ENCODE data around the gene TDRD7.

TDRD7 gene

GRCh38 chr9:97384406-97385262 lies 27.3 kb upstream of the TDRD7 start:
- CTCF ChIA-PET, result interaction anchor here (0.7 to 6.5 kb wide), 7 partner anchors 12 to 528 kb away, joined by 3 to 80 read pairs (median 4); no protein-coding TSS in a partner anchor
- no peak overlapping the region for H3K27ac ChIP-seq (ENCODE audit: extremely low read depth, low read depth, low read length)

More at GRCh38 chr9:97384406-97385262, 27.3 kb upstream of the TDRD7 start:
- Histone ChIP-seq H3K4me1 (ENCODE audit: control insufficient read depth, insufficient read depth, low read length) (no peaks in the 10 kb centered on the region), H3K36me3 (ENCODE audit: control insufficient read depth in 2 of 2, insufficient read depth in 1 of 2, low read length in 2 of 2) (no peaks in the 10 kb centered on the region), H3K4me3 (ENCODE audit: low read depth, low read length) (no peak overlapping the region), H3K9me3 (ENCODE audit: control insufficient read depth, insufficient read depth, low read depth, low read length) (no peaks in the 10 kb centered on the region)
- TF ChIP-seq ZNF555 (tag by site-specific recombination; conservative IDR thresholded peaks at IDR 0.05) (no peak), ZBTB7A (tag by site-specific recombination; IDR thresholded peaks at IDR 0.05; ENCODE audit: low read depth) (no peak), CTCF (tag by site-specific recombination; IDR thresholded peaks at IDR 0.05) (no peak), ZNF202 (tag by site-specific recombination; IDR thresholded peaks at IDR 0.05; ENCODE audit: borderline replicate concordance) (no peak), HOXA7 (CRISPR knock-in tag; IDR thresholded peaks at IDR 0.05; ENCODE audit: borderline replicate concordance) (no peak), ZFP3 (tag by site-specific recombination; IDR thresholded peaks at IDR 0.05; ENCODE audit: low read depth) (no peak), ZBTB48 (tag by site-specific recombination; IDR thresholded peaks at IDR 0.05) (no peak), ZNF155 (tag by site-specific recombination; IDR thresholded peaks at IDR 0.05) (no peak), ZSCAN4 (tag by site-specific recombination; IDR thresholded peaks at IDR 0.05) (no peak), ZNF433 (tag by site-specific recombination; IDR thresholded peaks at IDR 0.05; ENCODE audit: low read depth) (no peak), ZNF548 (tag by site-specific recombination; IDR thresholded peaks at IDR 0.05) (no peak), SETDB1 (IDR thresholded peaks at IDR 0.05; ENCODE audit: insufficient read length, low read length) (no peak), ZNF600 (tag by site-specific recombination; IDR thresholded peaks at IDR 0.05) (no peak), ZNF302 (tag by site-specific recombination; IDR thresholded peaks at IDR 0.05; ENCODE audit: low read depth) (no peak), ZNF280D (tag by site-specific recombination; IDR thresholded peaks at IDR 0.05) (no peak), ZNF513 (tag by site-specific recombination; IDR thresholded peaks at IDR 0.05) (no peak), YY1 (tag by site-specific recombination; IDR thresholded peaks at IDR 0.05) (no peak), ZNF623 (tag by site-specific recombination; IDR thresholded peaks at IDR 0.05) (no peak), ZNF423 (tag by site-specific recombination; IDR thresholded peaks at IDR 0.05) (no peak)
- POLR2A ChIA-PET, result no interaction called here

All from HEK293 (cell line).